ENCODE results near the gene CHAD.

CHAD gene

DNA sequence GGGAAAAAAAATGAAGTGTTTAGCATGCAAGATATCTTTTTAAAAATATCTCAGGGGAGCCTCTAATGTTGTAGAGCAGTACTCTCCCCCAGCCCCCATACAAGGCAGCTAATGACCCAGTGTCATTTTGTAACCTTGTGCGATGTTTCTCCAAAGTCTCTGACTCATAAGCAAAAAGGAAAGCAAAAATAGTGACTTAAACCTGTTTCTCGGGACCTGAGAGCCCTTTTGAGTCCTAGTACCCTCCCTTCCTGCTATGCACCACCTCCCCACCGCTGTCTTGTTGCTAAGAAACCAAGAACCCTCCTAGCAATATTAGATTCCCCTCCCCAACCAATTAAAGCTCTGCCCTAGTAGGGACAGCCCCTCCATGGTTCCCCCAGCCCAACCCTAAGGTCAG lies 42.4 kb upstream of the CHAD start:
- H3K27ac ChIP-seq, result no peak overlapping the region
- TF ChIP-seq, protein P1, sequence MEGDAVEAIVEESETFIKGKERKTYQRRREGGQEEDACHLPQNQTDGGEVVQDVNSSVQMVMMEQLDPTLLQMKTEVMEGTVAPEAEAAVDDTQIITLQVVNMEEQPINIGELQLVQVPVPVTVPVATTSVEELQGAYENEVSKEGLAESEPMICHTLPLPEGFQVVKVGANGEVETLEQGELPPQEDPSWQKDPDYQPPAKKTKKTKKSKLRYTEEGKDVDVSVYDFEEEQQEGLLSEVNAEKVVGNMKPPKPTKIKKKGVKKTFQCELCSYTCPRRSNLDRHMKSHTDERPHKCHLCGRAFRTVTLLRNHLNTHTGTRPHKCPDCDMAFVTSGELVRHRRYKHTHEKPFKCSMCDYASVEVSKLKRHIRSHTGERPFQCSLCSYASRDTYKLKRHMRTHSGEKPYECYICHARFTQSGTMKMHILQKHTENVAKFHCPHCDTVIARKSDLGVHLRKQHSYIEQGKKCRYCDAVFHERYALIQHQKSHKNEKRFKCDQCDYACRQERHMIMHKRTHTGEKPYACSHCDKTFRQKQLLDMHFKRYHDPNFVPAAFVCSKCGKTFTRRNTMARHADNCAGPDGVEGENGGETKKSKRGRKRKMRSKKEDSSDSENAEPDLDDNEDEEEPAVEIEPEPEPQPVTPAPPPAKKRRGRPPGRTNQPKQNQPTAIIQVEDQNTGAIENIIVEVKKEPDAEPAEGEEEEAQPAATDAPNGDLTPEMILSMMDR (conservative IDR thresholded peaks at IDR 0.05), result no peak

DNA sequence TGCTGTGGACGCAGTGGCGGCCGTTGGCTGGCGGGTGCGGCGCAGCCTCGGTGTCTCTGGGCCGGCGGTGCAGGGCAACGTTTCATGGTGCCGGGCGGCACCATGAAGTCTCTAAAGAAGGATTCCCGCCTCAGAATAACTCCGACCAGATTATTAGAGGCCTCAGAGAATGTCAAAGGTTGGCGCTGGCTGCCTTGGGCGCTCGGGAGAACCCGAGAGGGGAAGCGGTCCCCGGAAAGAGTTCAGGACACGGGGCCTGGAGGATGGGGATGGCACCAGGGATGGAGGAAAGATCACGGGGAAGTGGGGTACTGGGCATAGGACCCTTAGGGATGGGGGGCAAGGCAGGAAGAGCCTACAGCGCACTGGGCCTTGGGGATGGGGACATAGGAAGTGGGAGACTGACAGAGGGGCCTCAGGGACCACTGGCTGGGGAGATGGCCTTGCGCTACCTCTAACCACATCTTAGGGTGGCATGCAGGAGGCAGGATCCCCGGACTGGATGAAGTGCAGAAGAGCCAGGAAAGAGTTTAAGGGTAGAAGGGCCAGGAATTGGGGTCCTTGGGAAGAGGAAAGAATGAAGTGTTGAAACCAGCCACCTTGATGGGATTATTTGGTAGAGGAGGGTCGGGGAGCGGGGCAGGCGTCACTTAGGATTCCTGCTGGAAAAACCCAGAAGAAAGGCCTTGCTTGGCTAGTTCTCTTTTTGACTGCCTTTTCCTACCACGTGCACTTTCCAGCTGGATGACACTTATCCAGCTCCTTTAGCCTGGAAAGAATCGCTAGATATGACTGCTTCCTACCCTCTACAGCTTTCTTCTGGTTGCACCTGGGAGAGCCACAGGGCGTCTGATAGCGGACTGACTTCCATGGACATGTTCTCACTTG lies 40.1 kb upstream of the CHAD start:
- peak overlapping the region; percentile 72 for H3K27ac ChIP-seq

DNA sequence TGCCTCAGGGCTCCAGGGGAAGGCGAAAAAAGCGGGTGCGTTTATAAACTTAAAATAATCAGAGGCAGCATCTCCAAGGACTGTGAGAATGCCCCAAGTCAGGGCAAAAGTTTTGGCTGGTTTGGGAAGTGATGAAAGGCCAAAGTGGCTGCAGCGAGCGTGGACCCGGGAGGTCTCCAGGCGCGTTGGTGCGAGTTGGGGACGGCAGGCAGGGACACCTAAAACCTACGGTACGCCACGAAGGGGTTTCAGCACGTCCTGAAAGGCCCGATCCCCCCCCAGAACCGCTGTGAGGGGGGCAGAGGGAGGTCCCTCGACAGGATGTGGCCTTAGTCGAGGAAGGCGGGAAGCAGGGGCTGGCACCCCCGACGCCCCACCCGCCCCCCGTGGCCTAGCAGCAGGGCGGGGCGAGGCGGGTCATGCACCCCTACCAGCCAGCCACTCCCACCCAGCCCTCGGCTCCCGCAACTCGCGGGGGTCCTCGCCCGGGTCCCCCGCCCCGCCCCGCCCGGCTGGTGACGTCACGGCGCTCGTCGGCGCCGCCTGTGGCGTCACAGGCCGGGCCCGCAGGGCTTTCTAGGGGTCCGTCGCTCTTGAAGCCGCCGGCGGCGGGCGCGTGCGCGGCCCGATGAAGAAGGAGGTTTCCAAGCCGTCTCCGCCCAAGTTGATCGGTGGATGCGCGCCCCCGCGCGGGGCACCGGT lies 39.3 kb upstream of the CHAD start, which contains the start of gene MYCBPAP:
TSS of gene MYCBPAP (plus strand) at position 569 of the 702 bp plus-strand sequence. CDS start 236 bp downstream, outside the sequence.
- H3K27ac ChIP-seq, result peak within 1 kb of the TSS; percentile 72
- TF ChIP-seq, protein P1 (conservative IDR thresholded peaks at IDR 0.05), result peak; percentile 40; the same call in 1 of the 2 replicates

More for the DNA sequence above, 40.1 kb upstream of the CHAD start:
- TF ChIP-seq, protein P1 (conservative IDR thresholded peaks at IDR 0.05), result 0 out of 2 replicates have a peak, but pooled peaks have one; percentile 0

DNA sequence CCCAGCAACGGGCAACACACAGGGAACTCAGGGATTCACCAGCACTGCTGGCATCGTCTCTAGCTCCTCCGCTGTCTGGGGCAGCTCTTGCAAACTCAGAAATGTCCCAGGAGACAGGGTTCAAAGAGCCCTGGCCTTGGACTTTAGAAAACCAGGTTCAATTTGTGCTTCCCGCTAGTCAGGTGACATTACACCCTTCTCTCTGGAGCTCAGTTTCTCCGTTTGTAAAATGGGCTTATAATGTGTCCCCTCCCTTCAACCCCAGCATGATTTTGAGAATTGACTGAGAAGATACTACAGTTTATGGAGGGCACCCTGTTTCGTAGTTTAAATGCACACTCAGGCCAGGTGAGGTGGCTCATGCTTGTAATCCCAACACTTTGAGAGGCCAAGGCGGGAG lies 37.6 kb upstream of the CHAD start:
- TF ChIP-seq, protein P1 (conservative IDR thresholded peaks at IDR 0.05), result no peak
- no peak overlapping the region for H3K27ac ChIP-seq

DNA sequence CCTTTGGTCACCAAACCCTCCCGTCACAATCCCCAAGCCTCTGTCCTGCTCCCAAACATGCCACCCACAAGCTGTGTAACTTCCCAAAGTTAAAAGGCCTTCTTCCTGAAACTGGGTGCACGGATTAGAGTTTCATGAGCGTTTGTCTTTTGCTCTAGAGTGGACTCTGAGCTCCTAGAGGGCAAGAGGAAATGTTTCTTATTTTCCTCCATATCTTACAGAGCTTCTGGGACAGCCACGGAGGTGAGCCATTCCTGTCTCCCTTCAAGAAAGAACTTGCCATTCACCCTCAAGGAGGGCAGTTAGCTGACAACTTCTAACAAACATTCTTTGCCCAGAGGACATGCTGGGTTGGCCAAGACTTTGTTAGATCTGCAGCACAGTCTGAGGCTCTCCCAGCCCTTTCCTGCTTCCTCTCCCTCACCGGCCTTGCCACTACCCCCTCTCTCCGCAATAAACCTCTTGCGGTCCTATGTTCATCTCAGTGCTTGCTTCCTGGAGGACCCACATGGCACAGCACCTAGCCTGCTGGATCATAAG lies 37.0 kb upstream of the CHAD start:
- H3K27ac ChIP-seq, result no peak overlapping the region
- TF ChIP-seq, protein P1 (conservative IDR thresholded peaks at IDR 0.05), result no peak

DNA sequence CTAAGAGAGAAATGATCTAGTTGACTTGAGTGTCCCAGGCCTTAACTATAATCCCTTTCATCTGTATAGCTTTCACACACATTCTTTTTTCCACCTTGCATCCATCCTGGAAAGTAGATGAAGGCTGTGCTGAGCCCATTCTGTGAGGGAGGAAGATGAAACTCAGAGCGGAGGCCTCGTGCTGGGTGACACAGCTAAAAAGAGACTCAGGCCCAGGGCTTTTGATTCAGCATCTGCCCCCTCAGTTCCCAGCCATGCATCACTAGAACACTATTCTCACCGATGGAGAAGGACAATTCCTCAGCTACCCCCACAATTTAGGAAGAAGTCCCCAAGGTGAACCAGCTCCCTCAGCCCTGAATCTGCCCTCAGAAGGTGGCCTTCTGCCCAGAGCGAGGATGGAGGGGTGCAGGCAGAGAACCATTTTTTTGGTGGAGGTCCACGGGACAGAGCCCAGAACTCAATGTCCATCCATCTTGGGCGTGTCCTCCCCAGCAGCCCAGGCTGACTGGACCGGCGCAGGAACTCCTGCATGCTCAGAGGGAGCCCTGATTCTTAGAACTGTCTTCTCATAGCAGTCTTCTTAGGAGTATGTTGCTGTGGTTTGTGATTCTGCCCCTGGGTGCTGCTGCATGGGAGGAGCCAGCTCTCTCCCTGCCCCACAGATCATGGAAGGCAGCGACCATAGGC lies 33.8 kb upstream of the CHAD start:
- TF ChIP-seq, protein P1 (conservative IDR thresholded peaks at IDR 0.05), result no peak
- no peak overlapping the region for H3K27ac ChIP-seq
